ENCODE results near the gene HOXD12. TPM values are rescaled to one million over a fixed set of nuclear protein-coding genes. Genes with fewer than 3 reads are reported as not detected.

Gene HOXD12
- total RNA-seq, 2 donors from 2014 or later = not detected

- H3K4me1 ChIP-seq = no peaks in the 10 kb centered on the region
- H3K9ac ChIP-seq (ENCODE audit: low read depth in 2 of 2, low read length in 2 of 2) = peak within 1 kb of the TSS; percentile 67 to 70
These were observed 29.6 kb downstream of the HOXD12 start, which contains the start of gene HOXD8 for GRCh38 chr2:176128982-176129796. Gene HOXD8, plus strand, starts transcription at chr2:176129705. Its CDS starts 662 bp downstream, at chr2:176130367.

DNA sequence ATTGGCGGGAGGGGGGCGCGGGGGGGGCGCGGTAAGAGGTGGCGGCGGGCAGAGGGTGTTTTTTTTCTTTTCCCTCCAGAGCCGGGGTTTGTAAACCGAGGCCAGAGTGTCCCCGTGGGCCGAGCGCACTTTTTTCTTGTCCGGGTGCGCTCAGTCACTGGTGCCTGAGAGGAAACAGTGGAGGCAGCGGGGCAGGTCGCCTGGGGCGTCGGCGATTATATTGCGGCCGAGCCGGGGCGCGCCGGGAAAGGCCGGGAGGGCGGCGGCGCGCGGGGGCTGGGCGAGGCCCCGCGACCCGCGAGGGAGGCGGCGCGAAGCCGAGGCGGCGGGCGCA is 30.2 kb downstream of the HOXD12 start:
- H3K9me3 ChIP-seq = no peaks in the 10 kb centered on the region
- intact Hi-C loops (cut with DNase I) = loop anchor here (5.0 to 10.0 kb wide), 3 partner anchors 508 to 1015 kb away; no protein-coding TSS in a partner anchor
- peak overlapping the region; percentile 41 for H3K4me3 ChIP-seq
- peak overlapping the region; percentile 75 for H3K27ac ChIP-seq
- H3K27me3 ChIP-seq = peaks cover 39% of the 10 kb centered on the region
- TF ChIP-seq, protein P1, sequence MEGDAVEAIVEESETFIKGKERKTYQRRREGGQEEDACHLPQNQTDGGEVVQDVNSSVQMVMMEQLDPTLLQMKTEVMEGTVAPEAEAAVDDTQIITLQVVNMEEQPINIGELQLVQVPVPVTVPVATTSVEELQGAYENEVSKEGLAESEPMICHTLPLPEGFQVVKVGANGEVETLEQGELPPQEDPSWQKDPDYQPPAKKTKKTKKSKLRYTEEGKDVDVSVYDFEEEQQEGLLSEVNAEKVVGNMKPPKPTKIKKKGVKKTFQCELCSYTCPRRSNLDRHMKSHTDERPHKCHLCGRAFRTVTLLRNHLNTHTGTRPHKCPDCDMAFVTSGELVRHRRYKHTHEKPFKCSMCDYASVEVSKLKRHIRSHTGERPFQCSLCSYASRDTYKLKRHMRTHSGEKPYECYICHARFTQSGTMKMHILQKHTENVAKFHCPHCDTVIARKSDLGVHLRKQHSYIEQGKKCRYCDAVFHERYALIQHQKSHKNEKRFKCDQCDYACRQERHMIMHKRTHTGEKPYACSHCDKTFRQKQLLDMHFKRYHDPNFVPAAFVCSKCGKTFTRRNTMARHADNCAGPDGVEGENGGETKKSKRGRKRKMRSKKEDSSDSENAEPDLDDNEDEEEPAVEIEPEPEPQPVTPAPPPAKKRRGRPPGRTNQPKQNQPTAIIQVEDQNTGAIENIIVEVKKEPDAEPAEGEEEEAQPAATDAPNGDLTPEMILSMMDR (IDR thresholded peaks at IDR 0.05) = no peak
- peak overlapping the region in 1 of 2 donors; percentile 70 for H3K9ac ChIP-seq (ENCODE audit: low read depth in 2 of 2, low read length in 2 of 2)
- DNase-seq = no peak
- H3K4me1 ChIP-seq = no peaks in the 10 kb centered on the region
- H3K36me3 ChIP-seq = no peaks in the 10 kb centered on the region

More at GRCh38 chr2:176128982-176129796, 29.6 kb downstream of the HOXD12 start, which contains the start of gene HOXD8:
- TF ChIP-seq, protein P1 (IDR thresholded peaks at IDR 0.05) = no peak
- intact Hi-C loops (cut with DNase I) = loop anchor here (5.0 to 10.0 kb wide), 3 partner anchors 508 to 1016 kb away; no protein-coding TSS in a partner anchor
- Histone ChIP-seq H3K9me3 (no peaks in the 10 kb centered on the region), H3K36me3 (no peaks in the 10 kb centered on the region), H3K27ac (peak within 1 kb of the TSS; percentile 75), H3K27me3 (peaks cover 45% of the 10 kb centered on the region), H3K4me3 (peak within 1 kb of the TSS; percentile 41)
- DNase-seq = peak; percentile 72

DNA sequence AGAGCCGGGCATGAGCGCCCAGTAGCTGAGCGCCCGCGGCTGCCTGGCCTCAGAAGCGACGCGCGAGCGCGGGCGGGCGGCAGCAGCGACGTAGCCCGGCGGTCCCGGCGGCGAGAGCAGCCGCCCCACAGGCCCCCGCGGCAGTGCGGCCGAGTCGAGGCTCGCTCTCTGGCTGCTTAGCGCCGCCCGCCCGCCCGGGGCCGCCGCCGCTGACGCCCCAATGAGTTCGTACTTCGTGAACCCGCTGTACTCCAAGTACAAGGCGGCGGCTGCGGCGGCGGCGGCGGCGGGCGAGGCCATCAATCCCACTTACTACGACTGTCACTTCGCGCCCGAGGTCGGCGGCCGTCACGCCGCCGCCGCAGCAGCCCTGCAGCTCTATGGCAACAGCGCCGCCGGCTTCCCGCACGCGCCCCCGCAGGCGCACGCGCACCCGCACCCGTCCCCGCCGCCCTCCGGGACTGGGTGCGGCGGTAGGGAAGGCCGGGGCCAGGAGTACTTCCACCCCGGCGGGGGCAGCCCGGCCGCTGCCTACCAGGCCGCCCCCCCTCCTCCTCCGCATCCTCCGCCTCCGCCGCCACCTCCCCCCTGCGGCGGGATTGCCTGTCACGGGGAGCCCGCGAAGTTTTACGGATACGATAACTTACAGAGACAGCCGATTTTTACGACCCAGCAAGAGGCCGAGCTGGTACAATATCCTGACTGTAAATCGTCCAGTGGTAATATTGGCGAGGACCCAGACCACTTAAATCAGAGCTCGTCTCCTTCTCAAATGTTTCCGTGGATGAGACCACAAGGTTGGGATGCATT is 30.8 kb downstream of the HOXD12 start:
- no peak for DNase-seq
- no peaks in the 10 kb centered on the region for H3K9me3 ChIP-seq
- intact Hi-C loops (cut with DNase I) = no loop called here
- H3K4me3 ChIP-seq = peak overlapping the region; percentile 41
- H3K36me3 ChIP-seq = no peaks in the 10 kb centered on the region
- TF ChIP-seq, protein P1 (IDR thresholded peaks at IDR 0.05) = no peak
- H3K9ac ChIP-seq (ENCODE audit: low read depth in 2 of 2, low read length in 2 of 2) = peak overlapping the region; percentile 63 to 70
- peaks cover 33% of the 10 kb centered on the region for H3K27me3 ChIP-seq
- no peaks in the 10 kb centered on the region for H3K4me1 ChIP-seq
- H3K27ac ChIP-seq = peak overlapping the region; percentile 75

GRCh38 chr2:176130957-176131847 is 31.6 kb downstream of the HOXD12 start:
- intact Hi-C loops (cut with DNase I) = no loop called here

More at GRCh38 chr2:176130957-176131847, 31.6 kb downstream of the HOXD12 start:
- no peaks in the 10 kb centered on the region for H3K4me1 ChIP-seq
- DNase-seq = no peak
- peak overlapping the region; percentile 75 for H3K27ac ChIP-seq
- peak overlapping the region; percentile 41 for H3K4me3 ChIP-seq
- TF ChIP-seq, protein P1 (IDR thresholded peaks at IDR 0.05) = no peak
- H3K27me3 ChIP-seq = peaks cover 29% of the 10 kb centered on the region
- H3K36me3 ChIP-seq = no peaks in the 10 kb centered on the region
- H3K9ac ChIP-seq (ENCODE audit: low read depth in 2 of 2, low read length in 2 of 2) = peak overlapping the region; percentile 36 to 63
- no peaks in the 10 kb centered on the region for H3K9me3 ChIP-seq
